IPS-18c (cell line): ENCODE results near the gene FANK1.
"Not testable (repeated sequence)": the region's sequence is repeated elsewhere in the genome, so short reads cannot be mapped to it uniquely, and the experiment has no call there.

ENCODE experiments used
- H3K4me3 ChIP-seq: 2 replicates; pipeline ENCODE4 v1.7.0; 2013; ENCODE audit warnings: low read depth, mild to moderate bottlenecking, low read length, moderate library complexity; ENCODE audit not compliant: insufficient read depth
- H3K9me3 ChIP-seq: one replicate; pipeline ENCODE4 v1.6.1; 2013; ENCODE audit warnings: mild to moderate bottlenecking, low read length, moderate library complexity; ENCODE audit not compliant: control insufficient read depth, insufficient read depth

The FANK1 gene

GRCh38 chr10:126027692-126028091, 131.3 kb downstream of the FANK1 start:
- H3K4me3 ChIP-seq = no peak overlapping the region
- peaks cover 2% of the 10 kb centered on the region for H3K9me3 ChIP-seq

- Histone ChIP-seq H3K4me3 (no peak overlapping the region), H3K9me3 (peaks cover 2% of the 10 kb centered on the region)
Measured at GRCh38 chr10:126029999-126030398, 133.6 kb downstream of the FANK1 start.

- H3K9me3 ChIP-seq = no peaks in the 10 kb centered on the region
- H3K4me3 ChIP-seq = no peak overlapping the region
Measured at GRCh38 chr10:126034586-126034985, 138.2 kb downstream of the FANK1 start.

- H3K4me3 ChIP-seq = no peak overlapping the region
- H3K9me3 ChIP-seq = no peaks in the 10 kb centered on the region
Measured at GRCh38 chr10:126036515-126036914, 140.2 kb downstream of the FANK1 start.

GRCh38 chr10:126037946-126038345, 141.6 kb downstream of the FANK1 start:
- no peaks in the 10 kb centered on the region for H3K9me3 ChIP-seq
- no peak overlapping the region for H3K4me3 ChIP-seq

- Histone ChIP-seq H3K9me3 (no peaks in the 10 kb centered on the region), H3K4me3 (no peak overlapping the region)
Measured at GRCh38 chr10:126041117-126041516, 144.8 kb downstream of the FANK1 start.

GRCh38 chr10:126041804-126042231, 145.5 kb downstream of the FANK1 start:
- Histone ChIP-seq H3K4me3 (no peak overlapping the region), H3K9me3 (no peaks in the 10 kb centered on the region)

GRCh38 chr10:126042354-126042753, 146.0 kb downstream of the FANK1 start:
- Histone ChIP-seq H3K9me3 (no peaks in the 10 kb centered on the region), H3K4me3 (no peak overlapping the region)

- H3K9me3 ChIP-seq = no peaks in the 10 kb centered on the region
- H3K4me3 ChIP-seq = no peak overlapping the region
Measured at GRCh38 chr10:126042906-126043305, 146.5 kb downstream of the FANK1 start.

GRCh38 chr10:126043389-126043788, 147.0 kb downstream of the FANK1 start:
- Histone ChIP-seq H3K9me3 (no peaks in the 10 kb centered on the region), H3K4me3 (no peak overlapping the region)

- H3K9me3 ChIP-seq = no peaks in the 10 kb centered on the region
- no peak overlapping the region for H3K4me3 ChIP-seq
Measured at GRCh38 chr10:126045861-126046260, 149.5 kb downstream of the FANK1 start.

- no peak overlapping the region for H3K4me3 ChIP-seq
- no peaks in the 10 kb centered on the region for H3K9me3 ChIP-seq
Measured at GRCh38 chr10:126046831-126047230, 150.5 kb downstream of the FANK1 start.

GRCh38 chr10:126047749-126048148, 151.4 kb downstream of the FANK1 start:
- H3K4me3 ChIP-seq, H3K9me3 ChIP-seq: not testable (repeated sequence)

GRCh38 chr10:126049759-126050700, 153.7 kb downstream of the FANK1 start:
- Histone ChIP-seq H3K4me3 (no peak overlapping the region), H3K9me3 (no peaks in the 10 kb centered on the region)

- no peaks in the 10 kb centered on the region for H3K9me3 ChIP-seq
- H3K4me3 ChIP-seq = no peak overlapping the region
Measured at GRCh38 chr10:126052171-126052570, 155.8 kb downstream of the FANK1 start.

GRCh38 chr10:126054191-126054590, 157.8 kb downstream of the FANK1 start:
- Histone ChIP-seq H3K9me3 (no peaks in the 10 kb centered on the region), H3K4me3 (no peak overlapping the region)

- Histone ChIP-seq H3K4me3 (no peak overlapping the region), H3K9me3 (peaks cover 2% of the 10 kb centered on the region)
Measured at GRCh38 chr10:126057494-126057893, 161.1 kb downstream of the FANK1 start.

GRCh38 chr10:126058104-126058503, 161.7 kb downstream of the FANK1 start:
- H3K4me3 ChIP-seq = no peak overlapping the region
- peaks cover 2% of the 10 kb centered on the region for H3K9me3 ChIP-seq

GRCh38 chr10:126058507-126058906, 162.1 kb downstream of the FANK1 start:
- Histone ChIP-seq H3K9me3 (peaks cover 2% of the 10 kb centered on the region), H3K4me3 (no peak overlapping the region)
